Natural killer cell (primary cell): ENCODE results near the gene CCDC134. TPM values are rescaled to one million over a fixed set of nuclear protein-coding genes. Genes with fewer than 3 reads are reported as not detected.

Experiments
- ATAC-seq, 3 donors: fragments of 150-1000 bp in 2 of 3; fragments of 200-7000 bp in 1 of 3; cut with Tn5 transposase; 1 replicate in 1 of 3; 2 replicates in 2 of 3; pipeline ENCODE4 v1.10.0; 2021; ENCODE audit warnings: mild to moderate bottlenecking in 2 of 3, moderate library complexity in 2 of 3
- DNase-seq, 2 donors: peaks; one replicate each; pipeline versions ENCODE4 v3.0.0 to v3.0.0-alpha.2; 2013 to 2021; ENCODE audit warnings: mixed read lengths in 1 of 2
- H3K27ac ChIP-seq: one replicate; pipeline ENCODE4 v1.5.1; 2013; ENCODE audit warnings: mild to moderate bottlenecking, low read length
- H3K27me3 ChIP-seq: one replicate; pipeline ENCODE4 v1.6.1; 2013; ENCODE audit warnings: low read length; ENCODE audit not compliant: control insufficient read depth, insufficient read depth
- H3K36me3 ChIP-seq: one replicate; pipeline ENCODE4 v1.6.1; 2013; ENCODE audit warnings: low read length; ENCODE audit not compliant: control insufficient read depth, insufficient read depth
- H3K4me1 ChIP-seq: one replicate; pipeline ENCODE4 v1.6.1; 2013; ENCODE audit warnings: low read length; ENCODE audit not compliant: control insufficient read depth, insufficient read depth
- H3K4me3 ChIP-seq: one replicate; pipeline ENCODE4 v1.5.1; 2013; ENCODE audit warnings: low read length
- H3K9me3 ChIP-seq: one replicate; pipeline ENCODE4 v1.6.1; 2013; ENCODE audit warnings: low read length; ENCODE audit not compliant: control insufficient read depth, insufficient read depth
- H3K27ac Mint-ChIP-seq, 2 donors: one replicate each; pipeline ENCODE4 v1.8.0; 2022; ENCODE audit warnings: mild to moderate bottlenecking in 2 of 2, mixed read lengths in 2 of 2, moderate library complexity in 1 of 2
- H3K27me3 Mint-ChIP-seq, 2 donors: one replicate each; pipeline ENCODE4 v1.8.0; 2022; ENCODE audit warnings: low read depth in 2 of 2, mixed read lengths in 2 of 2
- H3K36me3 Mint-ChIP-seq: one replicate; pipeline ENCODE4 v1.8.0; 2022; ENCODE audit warnings: mixed read lengths
- H3K4me1 Mint-ChIP-seq, 2 donors: one replicate each; pipeline ENCODE4 v1.8.0; 2022; ENCODE audit warnings: mixed read lengths in 2 of 2
- H3K4me3 Mint-ChIP-seq: one replicate; pipeline ENCODE4 v1.8.0; 2022; ENCODE audit warnings: mild to moderate bottlenecking, moderate library complexity, mixed read lengths
- H3K9me3 Mint-ChIP-seq, 2 donors: one replicate each; pipeline ENCODE4 v1.8.0; 2022; ENCODE audit warnings: mixed read lengths in 2 of 2
- CTCF ChIP-seq: fragments of 200-600 bp; IDR thresholded peaks from one replicate; pipeline ENCODE4 v1.8.0; 2022; ENCODE audit warnings: antibody characterized with exemption
- WGBS: methylation state at CpG from one replicate; pipeline ENCODE4 v1.1.7; 2013; ENCODE audit warnings: missing lambda C conversion rate; ENCODE audit not compliant: insufficient coverage; 5-methylcytosine and 5-hydroxymethylcytosine counted together
- intact Hi-C: fragments of 100-400 bp; cut with micrococcal nuclease; formaldehyde crosslinking; loops from one replicate; pipeline ENCODE4 v1.14.2; 2022
- total RNA-seq, 4 donors: library from RNA; stranded (reverse); fragments of 120-200 nt in 1 of 4; gene quantifications; one replicate each; pipeline versions ENCODE4 v1.2.3 to v1.2.4, GENCODE V29; 2013 to 2022

CCDC134 gene
- total RNA-seq, 3 donors from 2014 or later (not counting 1 experiment from before 2014, with no cell fraction given): 16.4 to 22.1 (median 16.7) TPM

- Mint-ChIP-seq H3K9me3 (no peaks in the 10 kb centered on the region), H3K4me3 (no peak overlapping the region), H3K27me3 (no peaks in the 10 kb centered on the region), H3K27ac (no peak overlapping the region), H3K4me1 (peaks cover 0 to 16% of the 10 kb centered on the region in 2 donors), H3K36me3 (peaks cover 7% of the 10 kb centered on the region)
- 100% methylated on average over 3 of the region's 4 CpGs for WGBS
- H3K4me3 ChIP-seq: no peak overlapping the region
- ATAC-seq: no peak
- H3K27ac ChIP-seq: no peak overlapping the region
- no peak for DNase-seq
- H3K36me3 ChIP-seq: peaks cover 52% of the 10 kb centered on the region
- H3K4me1 ChIP-seq: peaks cover 14% of the 10 kb centered on the region
- intact Hi-C loops: no loop called here
- no peak for TF ChIP-seq CTCF
- H3K9me3 ChIP-seq: no peaks in the 10 kb centered on the region
- no peaks in the 10 kb centered on the region for H3K27me3 ChIP-seq
Observed at GRCh38 chr22:41870786-41871185, 70.3 kb downstream of the CCDC134 start.

DNA sequence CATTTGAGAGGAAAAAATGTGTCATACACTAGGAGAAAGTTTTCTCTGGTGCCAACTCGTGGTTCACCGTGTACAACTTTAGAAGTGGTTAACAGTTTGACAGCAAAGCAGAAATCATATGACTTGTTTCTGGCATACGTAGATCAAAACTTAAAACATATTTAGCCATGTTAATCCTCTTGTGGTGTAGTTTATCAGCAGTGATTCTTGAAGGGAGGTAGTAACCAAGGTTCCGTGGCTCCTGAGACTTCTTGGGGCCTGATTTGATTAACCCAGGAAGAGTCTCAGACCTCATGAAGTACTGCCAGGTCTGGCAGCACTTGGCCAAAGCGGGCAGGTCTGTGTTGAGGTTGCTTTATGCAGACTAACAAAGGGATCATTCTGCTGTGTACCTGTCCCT lies 72.9 kb downstream of the CCDC134 start:
- intact Hi-C loops: no loop called here
- Histone ChIP-seq H3K9me3 (no peaks in the 10 kb centered on the region), H3K4me1 (peaks cover 14% of the 10 kb centered on the region), H3K27ac (peak overlapping the region; percentile 19), H3K36me3 (peaks cover 62% of the 10 kb centered on the region), H3K4me3 (no peak overlapping the region), H3K27me3 (no peaks in the 10 kb centered on the region)
- no peak for TF ChIP-seq CTCF
- Mint-ChIP-seq H3K36me3 (peaks cover 13% of the 10 kb centered on the region), H3K27me3 (no peaks in the 10 kb centered on the region), H3K9me3 (no peaks in the 10 kb centered on the region), H3K27ac (peak overlapping the region; percentile 45 to 58), H3K4me1 (peaks cover 0 to 16% of the 10 kb centered on the region in 2 donors), H3K4me3 (no peak overlapping the region)
- peak in 2 of 3 donors; percentile 61 to 70 for ATAC-seq
- 34% methylated on average over 4 of the region's 5 CpGs for WGBS
- DNase-seq: peak in 1 of 2 donors; percentile 76

DNA sequence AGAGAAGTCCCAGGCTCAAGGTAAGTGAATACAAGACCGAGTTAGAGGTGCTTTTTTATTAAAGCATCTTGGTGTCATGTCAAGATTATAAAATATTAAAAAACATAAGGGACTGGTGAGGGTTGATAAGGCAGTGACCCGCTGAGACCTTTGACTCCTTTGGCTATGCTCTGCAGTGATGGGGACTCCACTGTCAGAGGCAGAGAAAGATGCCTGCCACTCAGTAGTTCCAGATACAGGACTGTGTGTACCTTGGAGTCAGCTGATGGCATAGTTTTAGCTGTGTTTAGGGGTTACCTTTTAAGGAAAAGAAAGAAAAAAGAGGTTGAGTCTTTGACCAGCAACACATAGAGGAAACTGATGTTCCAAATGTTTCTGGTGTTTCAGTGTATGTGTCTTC lies 73.6 kb downstream of the CCDC134 start:
- TF ChIP-seq CTCF: no peak
- no peaks in the 10 kb centered on the region for H3K27me3 Mint-ChIP-seq
- Histone ChIP-seq H3K27ac (no peak overlapping the region), H3K4me3 (no peak overlapping the region), H3K9me3 (no peaks in the 10 kb centered on the region), H3K4me1 (peaks cover 14% of the 10 kb centered on the region), H3K36me3 (peaks cover 57% of the 10 kb centered on the region), H3K27me3 (no peaks in the 10 kb centered on the region)
- DNase-seq (no peak), ATAC-seq (no peak)
- WGBS: 98% methylated on average over 2 of the region's 2 CpGs
- peak overlapping the region in 1 of 2 donors; percentile 58 for H3K27ac Mint-ChIP-seq
- peaks cover 0 to 16% of the 10 kb centered on the region in 2 donors for H3K4me1 Mint-ChIP-seq
- H3K36me3 Mint-ChIP-seq: peaks cover 14% of the 10 kb centered on the region
- no peaks in the 10 kb centered on the region for H3K9me3 Mint-ChIP-seq
- H3K4me3 Mint-ChIP-seq: no peak overlapping the region
- intact Hi-C loops: no loop called here
